K562 (cell line): Measurements from ENCODE around the gene ERMARD. TPM values are rescaled to one million over a fixed set of nuclear protein-coding genes. Genes with fewer than 3 reads are reported as not detected.

Source experiments
- ATAC-seq: fragments of 200-7000 bp; cut with Tn5 transposase; 3 replicates; pipeline ENCODE4 v1.9.1; 2020; ENCODE audit warnings: moderate library complexity
- BruUV-seq: library from RNA; stranded (reverse); fragments of 400-500 nt; replicated peaks from 2 replicates; lab custom pipeline; 2021; lab: Mats Ljungman, UMichigan
- CTCF ChIA-PET: fragments of 300-600 bp; formaldehyde crosslinking; extraction: SDS; loops from one replicate; lab custom pipeline; 2021; ENCODE audit warnings: low intra/inter-chr PET ratio; lab: Yijun Ruan, JAX
- POLR2A ChIA-PET: fragments of 300-600, 350-650 bp; sonication (Branson Sonifier 250); formaldehyde crosslinking; extraction: SDS; loops from one replicate; lab custom pipeline; 2021; ENCODE audit warnings: antibody characterized with exemption, inconsistent platforms; lab: Yijun Ruan, JAX
- DNase-seq, 4 experiments: peaks; one replicate each; pipeline versions ENCODE4 v3.0.0 to v3.0.0-alpha.2; 2011 to 2018; ENCODE audit warnings: low spot score in 3 of 4, mixed read lengths in 3 of 4; ENCODE audit errors: extremely low read depth in 1 of 4
- FAIRE-seq: peaks from 2 replicates; lab custom pipeline; 2011; peaks lifted over from hg19 to GRCh38; lab: Jason Lieb, UNC
- H2AFZ ChIP-seq: 2 replicates; pipeline ENCODE4 v1.6.0; 2011; ENCODE audit warnings: low read depth, low read length, control low read depth, inconsistent platforms
- H3K27ac ChIP-seq: fragments of 200-600 bp; 3 replicates; pipeline ENCODE4 v1.8.0; 2011; ENCODE audit warnings: low read depth, mild to moderate bottlenecking, control low read depth, inconsistent platforms, low read length, moderate library complexity, mixed read lengths; ENCODE audit errors: extremely low read depth
- H3K27me3 ChIP-seq, 2 experiments: fragments of 300-600 bp in 1 of 2; 2 replicates in 1 of 2; 3 replicates in 1 of 2; pipeline versions ENCODE4 v1.6.0 to v1.8.0; 2011; ENCODE audit warnings: inconsistent platforms in 2 of 2, low read length in 2 of 2, mild to moderate bottlenecking in 1 of 2, mixed read lengths in 1 of 2, moderate library complexity in 1 of 2; ENCODE audit not compliant: control insufficient read depth in 2 of 2, insufficient read depth in 2 of 2
- H3K36me3 ChIP-seq: fragments of 300-600 bp; 3 replicates; pipeline ENCODE4 v1.8.0; 2011; ENCODE audit warnings: mild to moderate bottlenecking, low read length, inconsistent platforms; ENCODE audit not compliant: control insufficient read depth, insufficient read depth
- H3K4me1 ChIP-seq, 2 experiments: fragments of 200-600 bp in 1 of 2; replicated peaks in 1 of 2; 2 replicates in 1 of 2; 3 replicates in 1 of 2; pipeline versions ENCODE4 v1.5.1 to v1.8.0; 2011; ENCODE audit warnings: inconsistent platforms in 2 of 2, low read length in 2 of 2, mild to moderate bottlenecking in 1 of 2, mixed read lengths in 1 of 2, moderate library complexity in 1 of 2; ENCODE audit not compliant: control insufficient read depth in 2 of 2, insufficient read depth in 2 of 2
- H3K4me2 ChIP-seq: 2 replicates; pipeline ENCODE4 v1.6.1; 2011; ENCODE audit warnings: low read length, control low read depth, inconsistent platforms, mixed read lengths; ENCODE audit not compliant: insufficient read depth
- H3K4me3 ChIP-seq: fragments of 200-600 bp; sonication (generic), shearing (Covaris generic); 2 replicates; pipeline ENCODE4 v1.5.1; 2016; ENCODE audit warnings: control low read depth, inconsistent platforms
- H3K79me2 ChIP-seq: fragments of 200-600 bp; 3 replicates; pipeline ENCODE4 v1.8.0; 2011; ENCODE audit warnings: low read length, inconsistent platforms; ENCODE audit not compliant: control insufficient read depth, insufficient read depth
- H3K9ac ChIP-seq, 2 experiments: 2 replicates each; pipeline versions ENCODE4 v1.6.0 to v1.6.1; 2011; ENCODE audit warnings: low read depth in 2 of 2, low read length in 2 of 2, control low read depth in 1 of 2, inconsistent platforms in 1 of 2, mild to moderate bottlenecking in 1 of 2, mixed read lengths in 1 of 2; ENCODE audit not compliant: insufficient read depth in 1 of 2
- H3K9me1 ChIP-seq: one replicate; pipeline ENCODE4 v1.6.0; 2011; ENCODE audit warnings: inconsistent platforms, mild to moderate bottlenecking, low read length, moderate library complexity; ENCODE audit not compliant: control insufficient read depth, insufficient read depth
- H3K9me3 ChIP-seq: replicated peaks from 2 replicates; pipeline ENCODE4 v1.5.1; 2011; ENCODE audit warnings: low read depth, low read length, inconsistent platforms; ENCODE audit not compliant: control insufficient read depth, insufficient read depth
- H4K20me1 ChIP-seq: replicated peaks from 2 replicates; pipeline ENCODE4 v1.6.1; 2011; ENCODE audit warnings: low read length, inconsistent platforms, mixed read lengths; ENCODE audit not compliant: control insufficient read depth, insufficient read depth
- C11orf30 ChIP-seq: fragments of 450-650 bp; IDR thresholded peaks from 2 replicates; pipeline ENCODE4 v1.6.1; 2016; ENCODE audit warnings: low read depth, mild to moderate bottlenecking
- CEBPZ ChIP-seq: fragments of 150-350 bp; IDR thresholded peaks from 2 replicates; pipeline ENCODE4 v1.6.1; 2014; ENCODE audit warnings: low read depth, mild to moderate bottlenecking, low read length, borderline replicate concordance
- HOXB6 ChIP-seq: fragments of 250-450 bp; sonication (Bioruptor Pico); IDR thresholded peaks from 2 replicates; pipeline ENCODE4 v1.5.1; 2022; ENCODE audit warnings: mild to moderate bottlenecking, borderline replicate concordance
- MAFF ChIP-seq: IDR thresholded peaks from 2 replicates; pipeline ENCODE4 v1.6.1; 2012; ENCODE audit warnings: low read length, improper control_type of control experiment
- MAFG ChIP-seq: fragments of 450-650 bp; conservative IDR thresholded peaks from 2 replicates; pipeline ENCODE4 v1.6.1; 2016; ENCODE audit warnings: missing genetic modification characterization, missing compliant biosample characterization
- MAFK ChIP-seq: IDR thresholded peaks from 2 replicates; pipeline ENCODE4 v1.6.1; 2011; ENCODE audit warnings: low read length, improper control_type of control experiment
- MECOM ChIP-seq: fragments of 250-450 bp; sonication (Bioruptor Pico); IDR thresholded peaks from 2 replicates; pipeline ENCODE4 v1.8.0; 2022; ENCODE audit warnings: inconsistent platforms
- NCOA2 ChIP-seq, 2 experiments: fragments of 450-650 bp; IDR thresholded peaks; 2 replicates each; pipeline ENCODE4 v1.6.1; 2018; ENCODE audit warnings: mild to moderate bottlenecking in 2 of 2, moderate library complexity in 1 of 2; ENCODE audit not compliant: partially characterized antibody in 2 of 2
- RNF2 ChIP-seq: sonication (generic); IDR thresholded peaks from 2 replicates; pipeline ENCODE4 v1.6.1; 2016
- SRSF9 ChIP-seq: fragments of 200-400 bp; formaldehyde crosslinking; IDR thresholded peaks from 2 replicates; pipeline ENCODE4 v1.6.1; 2017; ENCODE audit warnings: low read depth, low read length, borderline replicate concordance
- ZNF316 ChIP-seq: fragments of 450-650 bp; IDR thresholded peaks from 2 replicates; pipeline ENCODE4 v1.6.1; 2016
- ZNF57 ChIP-seq: fragments of 450-650 bp; formaldehyde crosslinking; IDR thresholded peaks from 2 replicates; pipeline ENCODE4 v1.4.0; 2020; ENCODE audit warnings: mild to moderate bottlenecking, moderate library complexity
- WGBS: fragments of 100-300 bp; shearing (Covaris generic); methylation state at CpG from one replicate; pipeline ENCODE4 v1.1.6; 2016; ENCODE audit warnings: low coverage, mixed read lengths; ENCODE audit not compliant: insufficient coverage; ENCODE audit errors: missing lambda C conversion rate; 5-methylcytosine and 5-hydroxymethylcytosine counted together
- in situ Hi-C: fragments of 300-500 bp; cut with MboI; formaldehyde crosslinking; loops from 4 replicates; pipeline ENCODE4 v1.15.0; 2018; ENCODE audit warnings: inconsistent platforms, mixed read lengths
- intact Hi-C: fragments of 100-400 bp; cut with micrococcal nuclease; formaldehyde crosslinking; loops from 2 replicates; pipeline ENCODE4 v1.14.2; 2022
- polyA plus RNA-seq, 8 experiments: library from polyadenylated mRNA; depleted of rRNA in 4 of 8; stranded (reverse) in 5 of 8; unstranded in 3 of 8; fragments of >200 nt; fragmentation: Nextera tagmentation in 2 of 8; fragmentation: Illumina TruSeq in 1 of 8; extraction: Ambion mirVana in 2 of 8; extraction: Trizol in 1 of 8; gene quantifications; 2 replicates each; pipeline versions ENCODE4 v1.2.1 to v1.2.3, GENCODE V29; 2011 to 2014; ENCODE audit warnings: inconsistent platforms in 1 of 8, missing spikeins in 1 of 8
- total RNA-seq, 7 experiments: library from RNA; depleted of rRNA in 6 of 7; stranded (reverse); fragments of >200 nt in 6 of 7; fragmentation: Illumina TruSeq in 2 of 7; extraction: Trizol in 2 of 7; gene quantifications; 2 replicates each; pipeline versions ENCODE4 v1.2.1 to v1.2.3, GENCODE V29; 2011 to 2021; ENCODE audit warnings: low replicate concordance in 1 of 7
- TF ChIP-seq, protein P1 (sequence below): fragments of 250-450 bp; sonication (Bioruptor Pico); IDR thresholded peaks from 2 replicates; pipeline ENCODE4 v1.5.0; 2021; ENCODE audit warnings: mild to moderate bottlenecking, moderate library complexity
- TF ChIP-seq, protein P2 (sequence below), 2 experiments: fragments of 450-650 bp; IDR thresholded peaks; 2 replicates each; pipeline ENCODE4 v1.6.1; 2016

Gene ERMARD
- total and polyA plus RNA-seq, 9 of the 15 experiments (the other 6 are each of a cell fraction or from before 2014, with no cell fraction given), result 14.5 to 68.6 (median 27.7) TPM

DNA sequence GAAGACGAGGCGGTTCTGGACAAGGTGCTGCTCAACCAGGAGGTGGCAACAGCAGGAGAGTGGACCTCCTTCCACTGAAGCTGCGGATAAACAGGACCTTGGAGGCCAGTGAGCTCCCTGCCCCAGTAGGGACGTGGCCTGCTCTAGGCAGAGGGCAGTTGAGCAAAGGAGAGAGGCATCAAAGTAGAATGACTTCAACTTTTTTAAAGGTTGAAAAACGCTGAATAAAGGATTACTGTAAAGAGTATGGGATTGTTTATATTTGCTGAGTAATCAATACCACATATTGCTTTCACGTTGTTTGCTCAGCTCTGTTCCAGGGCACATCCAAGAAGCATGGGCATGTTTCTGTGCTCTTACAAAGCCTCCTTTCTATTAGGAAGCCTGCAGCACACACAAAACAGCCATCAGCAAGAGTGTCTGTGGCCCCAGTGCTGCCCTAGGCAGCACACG, 48.1 kb downstream of the ERMARD start:
- ChIA-PET CTCF (no interaction called here), POLR2A (interaction anchor here (0.6 to 0.7 kb wide), 2 partner anchors 9 to 324 kb away, joined by 3 read pairs; no protein-coding TSS in a partner anchor)
- Histone ChIP-seq H3K79me2 (no peaks in the 10 kb centered on the region), H3K9me1 (no peaks in the 10 kb centered on the region), H3K9me3 (no peaks in the 10 kb centered on the region), H3K36me3 (no peaks in the 10 kb centered on the region), H3K9ac (no peak overlapping the region), H2AFZ (no peak overlapping the region), H3K4me1 (peaks cover 0 to 7% of the 10 kb centered on the region in 2 experiments; a peak in 2 of 5 replicates), H3K27me3 (peaks cover 58 to 62% of the 10 kb centered on the region in 2 experiments), H4K20me1 (peaks cover 6% of the 10 kb centered on the region; the same call in 1 of the 2 replicates), H3K27ac (no peak overlapping the region), H3K4me3 (no peak overlapping the region), H3K4me2 (no peak overlapping the region)
- TF ChIP-seq C11orf30 (peak; percentile 86), CEBPZ (no peak), RNF2 (no peak), SRSF9 (no peak), HOXB6 (CRISPR knock-in tag) (no peak), ZNF316 (peak; percentile 94), MAFG (tag) (peak; percentile 82), MECOM (no peak), ZNF57 (CRISPR knock-in tag) (no peak), NCOA2 (IDR thresholded peaks at IDR 0.05; ENCODE audit: partially characterized antibody in 2 of 2) (no peak), MAFK (peak; percentile 83), MAFF (peak; percentile 86)
- TF ChIP-seq, protein P1, sequence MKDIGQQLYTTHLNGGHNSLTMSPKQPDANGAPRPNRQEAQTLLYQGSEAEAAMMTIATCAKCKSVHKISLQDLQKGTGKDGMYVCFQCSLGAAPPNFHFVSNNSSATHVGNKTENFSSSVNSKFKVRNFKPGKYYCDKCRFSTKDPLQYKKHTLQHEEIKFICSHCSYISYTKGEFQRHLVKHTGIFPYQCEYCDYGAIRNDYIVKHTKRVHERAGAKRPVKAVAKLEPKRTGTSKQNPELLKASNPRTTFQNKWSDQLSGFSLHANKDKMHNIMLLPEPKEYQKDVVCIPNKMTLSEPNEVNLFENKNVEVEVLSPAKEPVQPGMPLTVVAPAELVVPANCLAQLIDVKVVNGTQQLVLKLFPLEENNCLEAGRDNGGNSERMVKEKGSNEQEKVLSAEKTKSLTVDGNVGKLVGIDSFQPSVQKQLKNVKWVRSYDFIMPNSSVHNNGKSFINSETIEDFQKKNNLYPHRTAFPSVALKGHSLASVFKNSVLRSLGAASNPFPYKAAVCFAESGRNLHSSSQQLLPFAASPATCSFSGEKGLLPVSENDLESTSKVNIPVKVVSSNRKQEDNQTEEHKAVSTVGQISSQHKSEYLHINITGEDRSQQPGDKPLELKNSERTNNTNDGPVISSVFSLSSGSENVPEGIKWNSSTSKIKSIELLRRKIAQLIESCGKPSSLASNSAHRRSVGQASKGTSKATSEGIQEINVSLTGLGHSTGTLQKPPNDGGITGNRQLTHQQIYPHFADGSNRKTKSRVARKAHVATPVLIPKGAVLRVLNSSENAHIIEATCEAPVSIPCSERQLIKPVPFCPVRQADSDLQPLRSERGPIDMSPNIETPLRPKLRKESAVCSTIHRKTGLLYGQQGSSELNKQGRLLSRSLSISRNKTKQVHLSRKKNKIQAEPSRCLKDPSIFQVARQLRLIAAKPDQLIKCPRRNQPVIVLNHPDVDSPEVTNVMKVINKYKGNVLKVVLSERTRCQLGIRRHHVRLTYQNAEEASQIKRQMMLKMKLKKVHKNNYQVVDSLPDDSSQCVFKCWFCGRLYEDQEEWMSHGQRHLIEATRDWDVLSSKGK (CRISPR knock-in tag), result no peak
- TF ChIP-seq, protein P2, sequence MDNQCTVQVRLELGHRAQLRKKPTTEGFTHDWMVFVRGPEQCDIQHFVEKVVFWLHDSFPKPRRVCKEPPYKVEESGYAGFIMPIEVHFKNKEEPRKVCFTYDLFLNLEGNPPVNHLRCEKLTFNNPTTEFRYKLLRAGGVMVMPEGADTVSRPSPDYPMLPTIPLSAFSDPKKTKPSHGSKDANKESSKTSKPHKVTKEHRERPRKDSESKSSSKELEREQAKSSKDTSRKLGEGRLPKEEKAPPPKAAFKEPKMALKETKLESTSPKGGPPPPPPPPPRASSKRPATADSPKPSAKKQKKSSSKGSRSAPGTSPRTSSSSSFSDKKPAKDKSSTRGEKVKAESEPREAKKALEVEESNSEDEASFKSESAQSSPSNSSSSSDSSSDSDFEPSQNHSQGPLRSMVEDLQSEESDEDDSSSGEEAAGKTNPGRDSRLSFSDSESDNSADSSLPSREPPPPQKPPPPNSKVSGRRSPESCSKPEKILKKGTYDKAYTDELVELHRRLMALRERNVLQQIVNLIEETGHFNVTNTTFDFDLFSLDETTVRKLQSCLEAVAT (IDR thresholded peaks at IDR 0.05), result no peak
- under 1% methylated on average over 7 of the region's 7 CpGs for WGBS
- in situ Hi-C loops, result no loop called here
- DNase-seq (no peak), FAIRE-seq (no peak), ATAC-seq (peak; percentile 45; the same call in 2 of the 3 replicates)
- intact Hi-C loops, result no loop called here
- no TSS peak for BruUV-seq
